ENCODE data around the gene STIMATE. TPM values are rescaled to one million over a fixed set of nuclear protein-coding genes. Genes with fewer than 3 reads are reported as not detected.

STIMATE gene
- total RNA-seq, 2 donors from 2014 or later, result 45.2 to 75.1 TPM

GRCh38 chr3:52836471-52836845 lies 60.9 kb downstream of the STIMATE start:
- no peak for TF ChIP-seq CTCF (IDR thresholded peaks at IDR 0.05)
- DNase-seq (ENCODE audit: low spot score), result no peak
- Histone ChIP-seq H3K4me1 (ENCODE audit: control insufficient read depth in 1 of 2, low read depth in 2 of 2) (peaks cover 22 to 61% of the 10 kb centered on the region in 2 donors), H3K9me3 (no peaks in the 10 kb centered on the region), H3K27me3 (replicated peaks; ENCODE audit: insufficient read depth) (no peaks in the 10 kb centered on the region), H3K27ac (peak overlapping the region; percentile 39 to 73), H3K36me3 (peaks cover 13% of the 10 kb centered on the region), H3K4me3 (no peak overlapping the region)
- ATAC-seq (ENCODE audit: insufficient number of reproducible peaks, low FRiP score, low read depth), result no peak

- Histone ChIP-seq H3K27ac (peak overlapping the region; percentile 69 to 73), H3K36me3 (peaks cover 8% of the 10 kb centered on the region)
These were observed 61.4 kb downstream of the STIMATE start for GRCh38 chr3:52835766-52836470.

GRCh38 chr3:52834871-52835501 lies 62.4 kb downstream of the STIMATE start, which contains the start of gene MUSTN1:
MUSTN1 (minus strand) TSS chr3:52835019; CDS start chr3:52834948, 71 bp downstream.
- Histone ChIP-seq H3K4me1 (ENCODE audit: control insufficient read depth in 1 of 2, low read depth in 2 of 2) (peaks cover 35 to 76% of the 10 kb centered on the region in 2 donors), H3K27ac (peak within 1 kb of the TSS; percentile 69 to 73), H3K4me3 (peak within 1 kb of the TSS; percentile 55), H3K27me3 (replicated peaks; ENCODE audit: insufficient read depth) (no peaks in the 10 kb centered on the region), H3K9me3 (no peaks in the 10 kb centered on the region), H3K36me3 (peaks cover 6% of the 10 kb centered on the region)
- DNase-seq (ENCODE audit: low spot score) (no peak), ATAC-seq (ENCODE audit: insufficient number of reproducible peaks, low FRiP score, low read depth) (no peak)
- TF ChIP-seq CTCF (IDR thresholded peaks at IDR 0.05), result no peak

More at GRCh38 chr3:52835766-52836470, 61.4 kb downstream of the STIMATE start:
- DNase-seq (ENCODE audit: low spot score) (no peak), ATAC-seq (ENCODE audit: insufficient number of reproducible peaks, low FRiP score, low read depth) (no peak)
- TF ChIP-seq CTCF (IDR thresholded peaks at IDR 0.05), result no peak
- H3K9me3 ChIP-seq, result no peaks in the 10 kb centered on the region
- no peaks in the 10 kb centered on the region for H3K27me3 ChIP-seq (replicated peaks; ENCODE audit: insufficient read depth)
- peaks cover 27 to 66% of the 10 kb centered on the region in 2 donors for H3K4me1 ChIP-seq (ENCODE audit: control insufficient read depth in 1 of 2, low read depth in 2 of 2)
- no peak overlapping the region for H3K4me3 ChIP-seq

- no peaks in the 10 kb centered on the region for H3K27me3 ChIP-seq (replicated peaks; ENCODE audit: insufficient read depth)
- no peaks in the 10 kb centered on the region for H3K36me3 ChIP-seq
- no peaks in the 10 kb centered on the region for H3K9me3 ChIP-seq
- H3K4me1 ChIP-seq (ENCODE audit: control insufficient read depth in 1 of 2, low read depth in 2 of 2), result peaks cover 35 to 86% of the 10 kb centered on the region in 2 donors
- DNase-seq (ENCODE audit: low spot score), result no peak
- H3K27ac ChIP-seq, result peak overlapping the region; percentile 15 to 49
- ATAC-seq (ENCODE audit: insufficient number of reproducible peaks, low FRiP score, low read depth), result no peak
- TF ChIP-seq CTCF (IDR thresholded peaks at IDR 0.05), result no peak
- no peak overlapping the region for H3K4me3 ChIP-seq
These were observed 64.1 kb downstream of the STIMATE start for GRCh38 chr3:52833202-52833601.

- Histone ChIP-seq H3K9me3 (no peaks in the 10 kb centered on the region), H3K36me3 (no peaks in the 10 kb centered on the region), H3K27me3 (replicated peaks; ENCODE audit: insufficient read depth) (no peaks in the 10 kb centered on the region), H3K4me3 (peak overlapping the region; percentile 38), H3K4me1 (ENCODE audit: control insufficient read depth in 1 of 2, low read depth in 2 of 2) (peaks cover 35 to 77% of the 10 kb centered on the region in 2 donors), H3K27ac (peak overlapping the region; percentile 90 to 91)
- DNase-seq (ENCODE audit: low spot score), result peak; percentile 70
- ATAC-seq (ENCODE audit: insufficient number of reproducible peaks, low FRiP score, low read depth), result peak; percentile 72
- no peak for TF ChIP-seq CTCF (IDR thresholded peaks at IDR 0.05)
These were observed 65.6 kb downstream of the STIMATE start for GRCh38 chr3:52831500-52832301.

Measured in thoracic aorta (tissue), 2 donors.